Measurements from ENCODE around the gene RBBP4. TPM values are rescaled to one million over a fixed set of nuclear protein-coding genes. Genes with fewer than 3 reads are reported as not detected.

Gene RBBP4
- total and polyA plus RNA-seq, 2 of the 13 experiments (the other 11 are each of a cell fraction or from before 2014, with no cell fraction given): 64.4 to 166 TPM

DNA sequence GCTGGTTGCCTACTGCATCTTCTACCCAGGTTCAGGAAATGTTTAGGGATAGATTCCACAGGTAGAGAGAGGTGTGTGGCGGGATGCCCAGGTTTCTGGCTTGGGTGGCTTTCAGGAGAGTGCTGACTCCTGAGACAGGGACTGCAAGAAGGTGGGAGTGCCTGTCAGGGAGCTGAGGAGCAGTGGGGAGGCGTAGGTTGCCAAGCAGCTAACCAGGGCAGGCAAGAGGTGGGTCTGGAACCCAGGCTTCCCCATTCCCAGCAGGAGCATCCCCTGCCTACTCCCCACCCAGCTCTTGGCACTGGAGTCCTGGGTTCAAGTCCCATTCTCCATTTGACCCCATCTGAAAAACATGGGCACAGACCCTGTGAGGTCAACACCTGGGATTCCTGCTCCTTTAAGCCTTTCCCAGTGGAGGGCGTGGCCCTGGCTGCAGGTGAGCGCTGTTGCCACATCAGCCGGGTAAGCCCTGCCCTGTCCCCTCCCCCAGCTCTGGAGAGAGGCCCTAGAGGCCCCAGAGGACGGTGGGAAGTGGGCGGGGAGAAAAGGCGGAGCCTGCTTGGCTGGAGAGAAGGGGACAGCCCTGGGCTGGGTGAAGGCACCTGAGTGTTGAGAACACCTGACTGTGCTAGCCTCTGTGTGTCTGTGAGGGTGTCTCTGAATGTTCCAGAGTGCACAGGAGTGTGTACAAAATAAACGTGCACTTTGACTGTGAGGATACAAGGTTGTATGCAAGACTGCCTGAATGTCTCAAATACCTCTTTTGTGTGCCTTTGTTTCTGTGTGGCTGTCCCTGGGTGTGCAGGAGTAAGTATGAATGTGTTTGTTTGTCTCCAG lies 65.5 kb downstream of the RBBP4 start (continued):
- TF ChIP-seq HNF1A (IDR thresholded peaks at IDR 0.05; ENCODE audit: low read depth) (no peak), HNF1A (CRISPR knock-in tag; IDR thresholded peaks at IDR 0.05; ENCODE audit: borderline replicate concordance) (peak; percentile 48; the same call in 1 of the 2 replicates), ESRRA (CRISPR knock-in tag; IDR thresholded peaks at IDR 0.05; ENCODE audit: low read depth) (peak; percentile 18; the same call in 1 of the 2 replicates), ZNF772 (CRISPR knock-in tag; IDR thresholded peaks at IDR 0.05) (0 out of 2 replicates have a peak, but pooled peaks have one; percentile 65), HNRNPLL (IDR thresholded peaks at IDR 0.05; ENCODE audit: low read depth, low read length, poor library complexity, severe bottlenecking) (peak; percentile 49), RXRB (CRISPR knock-in tag; IDR thresholded peaks at IDR 0.05; ENCODE audit: borderline replicate concordance) (peak; percentile 42; the same call in 1 of the 2 replicates), SOX5 (CRISPR knock-in tag; IDR thresholded peaks at IDR 0.05; ENCODE audit: borderline replicate concordance) (peak; percentile 46; the same call in 1 of the 2 replicates), ZBTB4 (CRISPR knock-in tag; IDR thresholded peaks at IDR 0.05; ENCODE audit: borderline replicate concordance) (0 out of 2 replicates have a peak, but pooled peaks have one; percentile 33), POLR2A (IDR thresholded peaks at IDR 0.05; ENCODE audit: insufficient read depth in 1 of 2, low read depth in 2 of 2, low read length in 2 of 2) (peak in 1 of 2 experiments; percentile 89; a peak in 2 of 4 replicates), ZBTB1 (CRISPR knock-in tag; IDR thresholded peaks at IDR 0.05; ENCODE audit: borderline replicate concordance) (no peak), ZZZ3 (CRISPR knock-in tag; IDR thresholded peaks at IDR 0.05; ENCODE audit: borderline replicate concordance) (0 out of 2 replicates have a peak, but pooled peaks have one; percentile 37), PATZ1 (CRISPR knock-in tag; IDR thresholded peaks at IDR 0.05) (peak; percentile 74), MED1 (CRISPR knock-in tag; IDR thresholded peaks at IDR 0.05) (peak; percentile 57), GATAD1 (CRISPR knock-in tag; IDR thresholded peaks at IDR 0.05) (peak; percentile 68; the same call in 1 of the 2 replicates), ZBTB7A (CRISPR knock-in tag; IDR thresholded peaks at IDR 0.05) (no peak)
- TF ChIP-seq, protein P1, sequence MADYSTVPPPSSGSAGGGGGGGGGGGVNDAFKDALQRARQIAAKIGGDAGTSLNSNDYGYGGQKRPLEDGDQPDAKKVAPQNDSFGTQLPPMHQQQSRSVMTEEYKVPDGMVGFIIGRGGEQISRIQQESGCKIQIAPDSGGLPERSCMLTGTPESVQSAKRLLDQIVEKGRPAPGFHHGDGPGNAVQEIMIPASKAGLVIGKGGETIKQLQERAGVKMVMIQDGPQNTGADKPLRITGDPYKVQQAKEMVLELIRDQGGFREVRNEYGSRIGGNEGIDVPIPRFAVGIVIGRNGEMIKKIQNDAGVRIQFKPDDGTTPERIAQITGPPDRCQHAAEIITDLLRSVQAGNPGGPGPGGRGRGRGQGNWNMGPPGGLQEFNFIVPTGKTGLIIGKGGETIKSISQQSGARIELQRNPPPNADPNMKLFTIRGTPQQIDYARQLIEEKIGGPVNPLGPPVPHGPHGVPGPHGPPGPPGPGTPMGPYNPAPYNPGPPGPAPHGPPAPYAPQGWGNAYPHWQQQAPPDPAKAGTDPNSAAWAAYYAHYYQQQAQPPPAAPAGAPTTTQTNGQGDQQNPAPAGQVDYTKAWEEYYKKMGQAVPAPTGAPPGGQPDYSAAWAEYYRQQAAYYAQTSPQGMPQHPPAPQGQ (CRISPR knock-in tag; IDR thresholded peaks at IDR 0.05; ENCODE audit: borderline replicate concordance): no peak
